ENCODE measurements around the gene RASSF10.

Gene RASSF10

DNA sequence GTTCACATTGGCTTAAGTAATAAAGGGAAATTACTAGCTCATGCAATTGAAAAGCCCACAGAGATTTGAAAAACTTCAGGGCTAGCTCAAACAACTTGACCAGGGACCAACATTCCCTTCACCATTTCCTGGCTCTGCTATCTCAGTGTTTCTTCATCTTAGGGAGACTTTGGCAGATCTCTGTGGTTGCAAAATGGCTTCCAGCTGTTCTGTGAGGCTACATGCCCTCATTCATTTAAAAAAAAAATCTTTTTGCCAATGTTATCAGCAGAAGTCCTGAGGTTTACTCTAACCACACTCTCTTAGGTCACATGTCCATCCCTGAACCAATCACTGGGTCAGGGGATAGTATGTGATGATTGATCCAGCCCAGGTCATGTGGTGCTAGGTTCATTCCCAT is 13.9 kb upstream of the RASSF10 start:
- no peak for DNase-seq

- DNase-seq = no peak
These were observed 13.3 kb upstream of the RASSF10 start for GRCh38 chr11:12995823-12996222.

GRCh38 chr11:12997168-12997567 is 11.9 kb upstream of the RASSF10 start:
- no peak for DNase-seq

GRCh38 chr11:12998336-12998735 is 10.8 kb upstream of the RASSF10 start:
- DNase-seq = no peak

DNA sequence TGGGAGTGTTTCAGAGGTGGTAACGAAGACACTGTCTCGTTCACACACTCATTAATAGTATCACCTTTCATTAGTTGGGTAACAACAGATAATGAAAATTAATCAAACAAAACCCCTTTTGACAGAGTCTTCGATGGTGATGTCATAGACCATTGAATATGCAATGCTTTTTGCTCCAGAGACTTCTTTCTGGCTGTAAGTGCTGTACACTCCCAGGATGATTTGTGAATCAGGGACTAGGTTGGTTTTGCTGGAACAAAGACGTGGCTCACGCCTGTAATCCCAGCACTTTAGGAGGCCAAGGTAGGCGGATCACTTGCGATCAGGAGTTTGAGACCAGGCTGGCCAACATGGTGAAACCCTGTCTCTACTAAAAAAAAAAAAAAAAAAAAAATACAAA is 9.5 kb upstream of the RASSF10 start:
- DNase-seq = no peak

GRCh38 chr11:13000116-13000515 is 9.0 kb upstream of the RASSF10 start:
- no peak for DNase-seq

GRCh38 chr11:13000721-13001120 is 8.4 kb upstream of the RASSF10 start:
- no peak for DNase-seq

DNA sequence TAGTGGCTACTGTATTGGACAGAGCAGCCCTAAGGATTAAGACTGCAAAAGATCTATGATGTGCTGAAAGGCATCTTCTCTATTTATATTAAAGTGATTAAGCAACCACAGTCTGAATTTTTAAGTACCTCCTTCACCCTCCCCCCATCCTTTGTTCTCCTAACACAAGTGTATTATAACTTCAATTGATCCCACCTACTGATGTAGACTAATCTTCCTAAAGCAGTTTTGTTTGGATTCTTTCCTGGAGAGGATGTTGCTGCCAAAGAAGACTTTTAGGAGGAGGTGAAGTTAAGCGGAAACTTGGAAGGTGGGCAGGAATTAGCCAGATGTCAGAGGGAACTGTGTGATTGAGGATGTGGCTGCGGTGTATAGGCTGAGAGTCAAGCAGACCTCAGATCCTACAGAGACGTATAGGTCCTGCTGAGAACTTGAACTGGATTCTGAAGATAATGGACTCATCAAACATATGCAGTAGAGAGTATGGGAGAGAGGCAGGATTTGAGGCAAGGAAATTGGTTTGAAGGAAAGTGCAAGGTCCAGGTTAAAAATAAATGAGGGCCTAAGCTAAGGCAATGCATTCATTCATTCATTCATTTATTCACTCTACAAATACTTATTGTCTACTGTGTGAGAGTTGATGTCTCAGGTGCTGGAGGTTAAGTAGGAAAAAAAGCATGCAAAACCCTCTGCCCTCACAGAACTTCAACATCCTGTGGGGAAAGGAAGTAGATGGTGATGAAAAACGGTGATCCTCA is 5.2 kb upstream of the RASSF10 start:
- no peak for DNase-seq

DNA sequence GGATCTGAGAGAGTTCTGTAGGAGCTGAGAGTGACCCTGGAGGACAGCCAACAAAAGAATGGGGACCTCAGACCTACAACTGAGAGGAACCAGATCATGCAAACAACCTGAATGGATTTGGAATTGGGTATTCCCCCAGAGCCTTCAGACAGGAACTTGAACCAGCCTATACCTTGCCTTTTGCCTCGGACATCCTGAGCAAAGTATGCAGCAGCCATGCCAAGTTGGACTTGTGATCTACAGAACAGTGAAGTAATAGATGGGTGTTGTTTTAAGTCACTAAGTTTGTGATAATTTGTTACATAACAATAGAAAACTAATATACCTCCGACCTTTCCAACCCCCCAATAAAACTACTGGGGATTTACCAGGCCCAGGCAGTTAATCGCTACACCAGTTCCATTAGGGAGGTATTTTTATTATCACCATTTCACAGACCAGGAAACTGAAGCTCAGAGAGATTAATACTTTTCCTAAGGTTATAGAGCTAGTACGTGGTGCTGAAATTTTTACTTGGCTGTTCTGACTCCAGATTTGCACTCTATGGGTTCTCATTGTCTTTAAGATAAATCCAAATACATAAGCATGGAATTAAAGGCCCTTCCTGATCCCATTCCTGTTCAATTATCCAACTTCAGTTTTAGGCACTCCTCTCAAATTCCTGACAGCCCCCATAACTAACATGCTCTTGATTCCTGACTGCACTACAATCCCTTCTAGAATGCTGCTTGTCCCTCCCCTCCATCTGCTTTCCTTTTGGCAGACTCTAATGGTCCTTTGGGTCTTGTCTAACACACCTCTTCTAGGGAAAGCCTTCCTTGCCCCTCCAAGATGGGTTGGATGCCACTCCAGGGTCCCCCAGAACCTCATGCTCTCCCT is 1.7 kb upstream of the RASSF10 start:
- no peak for DNase-seq

DNA sequence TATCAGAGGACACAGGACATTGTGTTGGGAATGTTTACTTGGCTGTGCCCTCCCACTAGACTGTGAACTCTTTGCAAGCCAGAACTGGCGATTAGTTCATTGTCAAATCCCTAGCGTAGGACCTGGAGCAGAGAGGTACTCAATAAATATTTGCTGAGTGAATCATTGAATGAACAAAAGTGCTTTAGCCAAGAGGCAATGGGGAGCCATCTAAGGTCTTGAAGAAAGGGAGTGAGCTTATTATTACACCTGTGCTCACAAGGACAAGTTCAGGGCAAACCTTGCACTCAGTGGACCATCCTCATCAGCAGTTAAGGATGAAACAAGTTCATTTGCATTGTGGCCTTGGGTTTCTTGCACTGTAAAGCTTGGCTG is 1.1 kb upstream of the RASSF10 start:
- no peak for DNase-seq

DNA sequence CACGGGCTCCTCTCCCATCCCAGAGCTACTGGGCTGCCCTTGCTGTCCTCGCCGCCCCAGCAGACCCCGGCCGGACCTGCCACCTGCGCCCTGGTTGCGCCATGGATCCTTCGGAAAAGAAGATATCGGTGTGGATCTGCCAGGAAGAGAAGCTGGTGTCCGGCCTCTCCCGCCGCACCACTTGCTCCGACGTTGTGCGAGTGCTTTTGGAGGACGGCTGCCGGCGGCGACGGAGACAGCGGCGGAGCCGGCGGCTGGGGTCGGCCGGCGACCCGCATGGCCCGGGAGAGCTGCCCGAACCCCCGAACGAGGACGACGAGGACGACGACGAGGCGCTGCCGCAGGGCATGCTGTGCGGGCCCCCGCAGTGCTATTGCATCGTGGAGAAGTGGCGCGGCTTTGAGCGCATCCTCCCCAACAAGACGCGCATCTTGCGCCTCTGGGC is 382 bp downstream of the RASSF10 start:
- no peak for DNase-seq

DNA sequence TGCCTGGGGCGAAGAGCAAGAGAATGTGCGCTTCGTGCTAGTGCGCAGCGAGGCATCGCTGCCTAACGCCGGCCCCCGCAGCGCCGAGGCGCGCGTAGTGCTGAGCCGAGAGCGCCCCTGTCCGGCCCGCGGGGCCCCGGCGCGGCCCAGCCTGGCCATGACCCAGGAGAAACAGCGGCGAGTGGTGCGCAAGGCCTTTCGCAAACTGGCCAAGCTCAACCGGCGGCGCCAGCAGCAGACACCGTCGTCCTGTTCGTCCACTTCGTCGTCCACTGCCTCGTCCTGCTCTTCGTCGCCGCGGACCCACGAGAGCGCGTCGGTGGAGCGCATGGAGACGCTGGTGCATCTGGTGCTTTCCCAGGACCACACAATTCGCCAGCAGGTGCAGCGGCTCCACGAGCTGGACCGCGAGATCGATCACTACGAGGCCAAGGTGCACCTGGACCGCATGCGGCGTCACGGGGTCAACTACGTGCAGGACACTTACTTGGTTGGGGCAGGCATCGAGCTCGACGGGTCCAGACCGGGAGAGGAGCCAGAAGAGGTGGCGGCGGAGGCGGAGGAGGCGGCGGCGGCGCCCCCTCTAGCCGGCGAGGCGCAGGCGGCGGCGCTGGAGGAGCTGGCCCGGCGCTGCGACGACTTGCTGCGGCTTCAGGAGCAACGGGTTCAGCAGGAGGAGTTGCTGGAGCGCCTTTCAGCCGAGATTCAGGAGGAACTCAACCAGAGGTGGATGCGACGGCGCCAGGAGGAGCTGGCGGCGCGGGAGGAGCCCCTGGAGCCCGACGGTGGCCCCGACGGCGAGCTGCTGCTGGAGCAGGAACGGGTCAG is 1.0 kb downstream of the RASSF10 start:
- no peak for DNase-seq

- no peak for DNase-seq
These were observed 1.8 kb downstream of the RASSF10 start for GRCh38 chr11:13010749-13011465.

GRCh38 chr11:13011466-13012055 is 2.4 kb downstream of the RASSF10 start:
- DNase-seq = no peak

GRCh38 chr11:13012056-13012661 is 3.0 kb downstream of the RASSF10 start:
- DNase-seq = no peak

- no peak for DNase-seq
These were observed 4.0 kb downstream of the RASSF10 start for GRCh38 chr11:13013054-13013488.

DNA sequence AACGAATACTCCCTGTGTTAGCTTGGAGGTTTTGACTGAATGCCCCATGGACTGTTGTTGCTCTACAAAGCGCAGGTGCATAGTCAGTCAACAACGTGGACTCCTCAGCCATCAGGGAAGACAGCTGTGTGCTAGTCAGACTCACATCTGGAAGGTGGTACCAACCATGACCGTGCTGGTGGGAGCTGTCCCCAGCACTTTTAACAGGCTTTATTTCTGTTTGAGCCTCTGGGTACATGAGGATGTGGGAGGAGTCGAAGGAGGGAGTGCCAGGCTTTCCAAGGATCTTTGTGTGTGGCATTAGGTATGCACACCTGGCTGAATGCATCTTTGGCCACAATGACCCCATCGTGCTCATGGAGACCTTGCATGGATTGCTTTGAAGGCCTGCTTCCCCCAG is 6.6 kb downstream of the RASSF10 start:
- DNase-seq = no peak

DNA sequence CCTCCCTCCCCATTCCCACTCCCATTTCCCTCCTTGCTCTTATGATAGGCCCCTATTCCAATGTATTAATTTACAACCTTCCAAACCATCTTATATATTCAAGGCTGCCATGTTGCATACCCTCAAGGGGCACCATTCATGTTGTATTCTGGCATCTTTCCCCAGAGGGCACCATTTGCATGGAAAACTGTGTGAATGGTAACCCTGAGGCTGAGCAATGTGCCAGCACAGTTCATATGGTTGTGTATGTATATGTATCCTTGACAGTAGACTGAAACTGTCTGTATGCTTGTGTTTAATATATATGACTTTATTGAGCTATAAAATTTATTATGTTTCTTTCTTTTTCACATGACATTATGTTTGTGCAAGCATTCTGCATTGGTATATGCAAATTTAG is 7.3 kb downstream of the RASSF10 start:
- DNase-seq = no peak

GRCh38 chr11:13019313-13019712 is 10.2 kb downstream of the RASSF10 start:
- DNase-seq = no peak

GRCh38 chr11:13023423-13023822 is 14.3 kb downstream of the RASSF10 start:
- no peak for DNase-seq

DNA sequence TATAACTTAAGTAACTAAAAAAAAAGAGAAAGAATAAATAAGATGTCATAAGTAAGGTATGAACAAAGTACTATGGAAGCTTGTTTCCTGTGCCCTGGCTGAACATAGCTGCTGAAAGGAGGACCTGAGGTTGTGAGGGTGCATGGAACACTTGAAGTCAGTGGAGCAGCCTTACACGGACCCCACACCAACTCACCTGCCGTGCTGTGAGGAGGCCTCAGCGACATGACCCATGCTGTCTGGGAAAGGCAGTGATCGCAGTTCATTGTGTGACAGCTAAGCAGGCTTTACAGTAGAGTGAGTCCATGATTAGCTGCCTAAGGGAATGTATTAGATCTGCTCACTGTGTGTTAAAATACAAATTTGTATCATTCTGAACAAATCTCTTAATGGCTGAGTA is 17.6 kb downstream of the RASSF10 start:
- DNase-seq = no peak

- DNase-seq = no peak
These were observed 19.2 kb downstream of the RASSF10 start for GRCh38 chr11:13028322-13028721.

Data from GOT3 (cell line).